Natural killer cell (primary cell): Measurements from ENCODE around the gene MRPL30. TPM values are rescaled to one million over a fixed set of nuclear protein-coding genes. Genes with fewer than 3 reads are reported as not detected.

ENCODE experiments used
- ATAC-seq, 3 donors: fragments of 150-1000 bp in 2 of 3; fragments of 200-7000 bp in 1 of 3; cut with Tn5 transposase; 1 replicate in 1 of 3; 2 replicates in 2 of 3; pipeline ENCODE4 v1.10.0; 2021; ENCODE audit warnings: mild to moderate bottlenecking in 2 of 3, moderate library complexity in 2 of 3
- DNase-seq, 2 donors: peaks; one replicate each; pipeline versions ENCODE4 v3.0.0 to v3.0.0-alpha.2; 2013 to 2021; ENCODE audit warnings: mixed read lengths in 1 of 2
- H3K27ac ChIP-seq: one replicate; pipeline ENCODE4 v1.5.1; 2013; ENCODE audit warnings: mild to moderate bottlenecking, low read length
- H3K27me3 ChIP-seq: one replicate; pipeline ENCODE4 v1.6.1; 2013; ENCODE audit warnings: low read length; ENCODE audit not compliant: control insufficient read depth, insufficient read depth
- H3K36me3 ChIP-seq: one replicate; pipeline ENCODE4 v1.6.1; 2013; ENCODE audit warnings: low read length; ENCODE audit not compliant: control insufficient read depth, insufficient read depth
- H3K4me1 ChIP-seq: one replicate; pipeline ENCODE4 v1.6.1; 2013; ENCODE audit warnings: low read length; ENCODE audit not compliant: control insufficient read depth, insufficient read depth
- H3K4me3 ChIP-seq: one replicate; pipeline ENCODE4 v1.5.1; 2013; ENCODE audit warnings: low read length
- H3K9me3 ChIP-seq: one replicate; pipeline ENCODE4 v1.6.1; 2013; ENCODE audit warnings: low read length; ENCODE audit not compliant: control insufficient read depth, insufficient read depth
- H3K27ac Mint-ChIP-seq, 2 donors: one replicate each; pipeline ENCODE4 v1.8.0; 2022; ENCODE audit warnings: mild to moderate bottlenecking in 2 of 2, mixed read lengths in 2 of 2, moderate library complexity in 1 of 2
- H3K27me3 Mint-ChIP-seq, 2 donors: one replicate each; pipeline ENCODE4 v1.8.0; 2022; ENCODE audit warnings: low read depth in 2 of 2, mixed read lengths in 2 of 2
- H3K36me3 Mint-ChIP-seq: one replicate; pipeline ENCODE4 v1.8.0; 2022; ENCODE audit warnings: mixed read lengths
- H3K4me1 Mint-ChIP-seq, 2 donors: one replicate each; pipeline ENCODE4 v1.8.0; 2022; ENCODE audit warnings: mixed read lengths in 2 of 2
- H3K4me3 Mint-ChIP-seq: one replicate; pipeline ENCODE4 v1.8.0; 2022; ENCODE audit warnings: mild to moderate bottlenecking, moderate library complexity, mixed read lengths
- H3K9me3 Mint-ChIP-seq, 2 donors: one replicate each; pipeline ENCODE4 v1.8.0; 2022; ENCODE audit warnings: mixed read lengths in 2 of 2
- WGBS: methylation state at CpG from one replicate; pipeline ENCODE4 v1.1.7; 2013; ENCODE audit warnings: missing lambda C conversion rate; ENCODE audit not compliant: insufficient coverage; 5-methylcytosine and 5-hydroxymethylcytosine counted together
- intact Hi-C: fragments of 100-400 bp; cut with micrococcal nuclease; formaldehyde crosslinking; loops from one replicate; pipeline ENCODE4 v1.14.2; 2022
- total RNA-seq, 4 donors: library from RNA; stranded (reverse); fragments of 120-200 nt in 1 of 4; gene quantifications; one replicate each; pipeline versions ENCODE4 v1.2.3 to v1.2.4, GENCODE V29; 2013 to 2022
- TF ChIP-seq, protein P1 (sequence below): fragments of 200-600 bp; IDR thresholded peaks from one replicate; pipeline ENCODE4 v1.8.0; 2022; ENCODE audit warnings: antibody characterized with exemption

MRPL30 gene
- total RNA-seq, 3 donors from 2014 or later (not counting 1 experiment from before 2014, with no cell fraction given) = 16.0 to 18.6 (median 16.9) TPM

DNA sequence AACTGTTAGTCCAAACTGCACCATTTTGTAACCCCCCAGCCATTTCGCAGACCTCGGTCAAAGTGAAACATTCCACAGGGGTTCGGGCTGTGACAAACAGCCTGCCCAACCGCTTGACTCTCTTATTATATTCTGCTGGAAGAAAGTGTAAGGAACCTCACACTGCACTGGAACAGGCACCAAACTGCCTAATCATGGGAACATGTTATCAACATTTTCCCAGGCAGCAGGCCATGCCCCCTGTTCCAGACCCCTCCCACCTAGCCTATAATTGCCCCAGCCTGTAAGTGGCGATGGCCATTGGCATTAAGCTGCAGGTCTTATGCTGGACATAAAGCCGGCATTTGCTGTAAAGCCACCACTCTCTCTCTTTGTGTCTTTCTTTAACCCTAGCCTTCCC lies 57.6 kb downstream of the MRPL30 start:
- TF ChIP-seq, protein P1, sequence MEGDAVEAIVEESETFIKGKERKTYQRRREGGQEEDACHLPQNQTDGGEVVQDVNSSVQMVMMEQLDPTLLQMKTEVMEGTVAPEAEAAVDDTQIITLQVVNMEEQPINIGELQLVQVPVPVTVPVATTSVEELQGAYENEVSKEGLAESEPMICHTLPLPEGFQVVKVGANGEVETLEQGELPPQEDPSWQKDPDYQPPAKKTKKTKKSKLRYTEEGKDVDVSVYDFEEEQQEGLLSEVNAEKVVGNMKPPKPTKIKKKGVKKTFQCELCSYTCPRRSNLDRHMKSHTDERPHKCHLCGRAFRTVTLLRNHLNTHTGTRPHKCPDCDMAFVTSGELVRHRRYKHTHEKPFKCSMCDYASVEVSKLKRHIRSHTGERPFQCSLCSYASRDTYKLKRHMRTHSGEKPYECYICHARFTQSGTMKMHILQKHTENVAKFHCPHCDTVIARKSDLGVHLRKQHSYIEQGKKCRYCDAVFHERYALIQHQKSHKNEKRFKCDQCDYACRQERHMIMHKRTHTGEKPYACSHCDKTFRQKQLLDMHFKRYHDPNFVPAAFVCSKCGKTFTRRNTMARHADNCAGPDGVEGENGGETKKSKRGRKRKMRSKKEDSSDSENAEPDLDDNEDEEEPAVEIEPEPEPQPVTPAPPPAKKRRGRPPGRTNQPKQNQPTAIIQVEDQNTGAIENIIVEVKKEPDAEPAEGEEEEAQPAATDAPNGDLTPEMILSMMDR = no peak
- H3K27ac Mint-ChIP-seq = no peak overlapping the region
- H3K27me3 ChIP-seq = no peaks in the 10 kb centered on the region
- no peaks in the 10 kb centered on the region for H3K36me3 ChIP-seq
- 96% methylated on average over 6 of the region's 6 CpGs for WGBS
- DNase-seq = no peak
- no peaks in the 10 kb centered on the region for H3K27me3 Mint-ChIP-seq
- H3K9me3 Mint-ChIP-seq = peaks cover 0 to 5% of the 10 kb centered on the region in 2 donors
- intact Hi-C loops = no loop called here
- H3K4me1 Mint-ChIP-seq = no peaks in the 10 kb centered on the region
- H3K27ac ChIP-seq = no peak overlapping the region
- ATAC-seq = no peak
- H3K9me3 ChIP-seq = no peaks in the 10 kb centered on the region
- no peaks in the 10 kb centered on the region for H3K4me1 ChIP-seq
- no peak overlapping the region for H3K4me3 Mint-ChIP-seq
- H3K4me3 ChIP-seq = no peak overlapping the region
- no peaks in the 10 kb centered on the region for H3K36me3 Mint-ChIP-seq

DNA sequence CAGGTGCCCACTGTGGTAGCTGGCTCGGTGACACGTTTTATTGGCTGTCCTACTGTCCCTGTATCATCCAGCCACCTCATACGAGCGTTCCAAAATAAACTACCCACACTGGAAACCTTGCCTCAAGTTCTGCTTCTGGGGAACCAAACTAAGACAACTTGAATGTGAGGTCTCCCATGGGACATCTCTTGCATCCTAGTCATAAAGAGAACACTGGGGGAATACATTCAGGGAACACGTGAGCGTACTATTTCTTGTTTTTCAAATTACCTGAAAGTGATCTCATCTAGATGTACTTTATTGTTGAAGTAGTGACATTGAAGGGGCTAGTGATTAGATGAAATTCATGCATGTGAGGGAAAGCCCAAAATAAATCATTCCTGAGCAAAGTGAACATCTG lies 59.4 kb downstream of the MRPL30 start:
- H3K36me3 ChIP-seq = no peaks in the 10 kb centered on the region
- no peaks in the 10 kb centered on the region for H3K4me1 ChIP-seq
- H3K4me1 Mint-ChIP-seq = no peaks in the 10 kb centered on the region
- no peak overlapping the region for H3K27ac Mint-ChIP-seq
- no peak overlapping the region for H3K4me3 ChIP-seq
- TF ChIP-seq, protein P1 = no peak
- H3K27me3 ChIP-seq = no peaks in the 10 kb centered on the region
- H3K27me3 Mint-ChIP-seq = no peaks in the 10 kb centered on the region
- H3K4me3 Mint-ChIP-seq = no peak overlapping the region
- no peaks in the 10 kb centered on the region for H3K9me3 ChIP-seq
- no peaks in the 10 kb centered on the region for H3K36me3 Mint-ChIP-seq
- H3K27ac ChIP-seq = no peak overlapping the region
- DNase-seq = no peak
- WGBS = 90% methylated on average over 6 of the region's 6 CpGs
- H3K9me3 Mint-ChIP-seq = peaks cover 0 to 3% of the 10 kb centered on the region in 2 donors
- no peak for ATAC-seq
- intact Hi-C loops = no loop called here

DNA sequence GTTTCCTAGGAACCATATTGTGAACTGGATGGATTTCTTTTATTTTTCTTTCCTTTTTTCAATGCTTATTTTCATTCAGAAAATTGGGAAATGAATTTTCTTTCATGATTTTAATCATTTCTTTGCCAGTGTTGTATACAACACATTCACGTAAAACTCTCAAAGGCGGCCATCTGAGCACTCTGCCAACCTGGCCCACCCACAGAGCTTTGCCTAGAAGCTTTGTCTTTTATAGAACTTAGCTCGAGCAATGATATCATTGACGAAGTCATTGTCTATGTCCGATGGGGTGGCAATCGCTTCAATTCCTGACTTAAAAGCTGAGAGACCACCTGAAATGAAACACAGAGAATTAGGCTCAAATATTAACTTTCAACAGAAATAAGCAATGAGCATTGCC lies 61.2 kb downstream of the MRPL30 start:
- ATAC-seq = no peak

More for the DNA sequence above, 61.2 kb downstream of the MRPL30 start:
- Mint-ChIP-seq H3K27me3 (no peaks in the 10 kb centered on the region), H3K4me1 (no peaks in the 10 kb centered on the region), H3K36me3 (no peaks in the 10 kb centered on the region), H3K9me3 (no peaks in the 10 kb centered on the region), H3K4me3 (no peak overlapping the region), H3K27ac (no peak overlapping the region)
- Histone ChIP-seq H3K27ac (no peak overlapping the region), H3K36me3 (no peaks in the 10 kb centered on the region), H3K9me3 (no peaks in the 10 kb centered on the region), H3K4me3 (no peak overlapping the region), H3K4me1 (no peaks in the 10 kb centered on the region), H3K27me3 (no peaks in the 10 kb centered on the region)
- no peak for DNase-seq
- TF ChIP-seq, protein P1 = no peak
- intact Hi-C loops = no loop called here
- 95% methylated on average over 6 of the region's 6 CpGs for WGBS

Other genes with a start within 250 kb of the MRPL30 start
- gene CRACDL, start 245.0 kb upstream of the MRPL30 start, total RNA-seq = under 1 TPM; 0.09 to 0.40 (median 0.11) TPM
- 1 to 10 TPM; 1.3 to 2.6 (median 1.9) TPM for gene C2orf15, start 39.5 kb upstream of the MRPL30 start, total RNA-seq
- 10 to 100 TPM in 2 of 3 donors, 1 to 10 TPM in 1; 8.4 to 16.0 (median 11.5) TPM for gene TSGA10, start 26.2 kb upstream of the MRPL30 start, total RNA-seq
- 10 to 100 TPM; 12.0 to 21.4 (median 17.3) TPM for gene LIPT1, start 26.2 kb upstream of the MRPL30 start, total RNA-seq
- 10 to 100 TPM; 22.9 to 33.6 (median 26.7) TPM for gene MITD1, start 126 bp upstream of the MRPL30 start, total RNA-seq
- not detected for gene LYG2, start 74.5 kb downstream of the MRPL30 start, total RNA-seq
- gene LYG1, start 120.0 kb downstream of the MRPL30 start, total RNA-seq = 1 to 10 TPM; 2.6 to 4.1 (median 4.0) TPM
- gene TXNDC9, start 155.1 kb downstream of the MRPL30 start, total RNA-seq = 10 to 100 TPM; 14.3 to 22.2 (median 18.8) TPM
- gene EIF5B, start 156.2 kb downstream of the MRPL30 start, total RNA-seq = 10 to 100 TPM; 33.5 to 40.6 (median 40.3) TPM